Measurements from ENCODE around the gene HENMT1.

HENMT1 gene

GRCh38 chr1:108611984-108612383 is 48.9 kb downstream of the HENMT1 start (continued):
- TF ChIP-seq ZNF704 (tag by site-specific recombination; IDR thresholded peaks at IDR 0.05), result no peak
- TF ChIP-seq PRDM2 (tag by site-specific recombination; IDR thresholded peaks at IDR 0.05; ENCODE audit: borderline replicate concordance), result no peak
- TF ChIP-seq ZNF571 (tag by site-specific recombination; IDR thresholded peaks at IDR 0.05), result no peak
- TF ChIP-seq ZNF221 (tag by site-specific recombination; IDR thresholded peaks at IDR 0.05; ENCODE audit: borderline replicate concordance), result no peak

GRCh38 chr1:108610073-108610472 is 50.8 kb downstream of the HENMT1 start:
- no peak overlapping the region for H3K4me3 ChIP-seq (ENCODE audit: low read depth, low read length)
- H3K27ac ChIP-seq (ENCODE audit: extremely low read depth, low read depth, low read length), result no peak overlapping the region
- H3K9me3 ChIP-seq (ENCODE audit: control insufficient read depth, insufficient read depth, low read depth, low read length), result no peaks in the 10 kb centered on the region
- peaks cover 8% of the 10 kb centered on the region for H3K4me1 ChIP-seq (ENCODE audit: control insufficient read depth, insufficient read depth, low read length)
- ChIA-PET POLR2A (no interaction called here), CTCF (interaction anchor here (0.6 kb wide), 1 partner anchor 828 kb away, joined by 3 read pairs; no protein-coding TSS in a partner anchor)
- H3K36me3 ChIP-seq (ENCODE audit: control insufficient read depth in 2 of 2, insufficient read depth in 1 of 2, low read length in 2 of 2), result peaks cover 0 to 10% of the 10 kb centered on the region in 2 experiments; a peak in 2 of 3 replicates
- no peak for TF ChIP-seq ZNF16 (tag by site-specific recombination; IDR thresholded peaks at IDR 0.05; ENCODE audit: low read depth)
- no peak for TF ChIP-seq ZNF341 (tag by site-specific recombination; IDR thresholded peaks at IDR 0.05; ENCODE audit: low read depth)
- no peak for TF ChIP-seq ZNF26 (tag by site-specific recombination; IDR thresholded peaks at IDR 0.05)
- no peak for TF ChIP-seq ZBTB20 (tag by site-specific recombination; IDR thresholded peaks at IDR 0.05)
- no peak for TF ChIP-seq OVOL3 (tag by site-specific recombination; IDR thresholded peaks at IDR 0.05)
- peak; percentile 54; the same call in 1 of the 2 replicates for TF ChIP-seq PRDM6 (tag by site-specific recombination; IDR thresholded peaks at IDR 0.05)
- no peak for TF ChIP-seq ZSCAN23 (tag by site-specific recombination; IDR thresholded peaks at IDR 0.05)
- no peak for TF ChIP-seq YY1 (tag by site-specific recombination; IDR thresholded peaks at IDR 0.05)
- TF ChIP-seq ZNF24 (tag by site-specific recombination; IDR thresholded peaks at IDR 0.05), result no peak
- peak; percentile 87 for TF ChIP-seq EGR2 (tag by site-specific recombination; IDR thresholded peaks at IDR 0.05; ENCODE audit: low read depth)
- TF ChIP-seq ZNF362 (tag by site-specific recombination; IDR thresholded peaks at IDR 0.05), result no peak
- TF ChIP-seq ZNF76 (tag by site-specific recombination; IDR thresholded peaks at IDR 0.05; ENCODE audit: borderline replicate concordance, low read depth), result no peak
- TF ChIP-seq KLF16 (tag by site-specific recombination; IDR thresholded peaks at IDR 0.05), result no peak
- no peak for TF ChIP-seq ZNF518A (tag by site-specific recombination; conservative IDR thresholded peaks at IDR 0.05; ENCODE audit: low read depth)
- TF ChIP-seq KLF8 (tag by site-specific recombination; IDR thresholded peaks at IDR 0.05), result no peak
- TF ChIP-seq ZNF585B (tag by site-specific recombination; IDR thresholded peaks at IDR 0.05), result no peak
- TF ChIP-seq ZIC2 (tag by site-specific recombination; IDR thresholded peaks at IDR 0.05), result no peak

Data from HEK293 (cell line).